Amniotic epithelial cell (primary cell): ENCODE measurements around the gene ANTXR2.
"Not testable (repeated sequence)": the region's sequence is repeated elsewhere in the genome, so short reads cannot be mapped to it uniquely, and the experiment has no call there.

Source experiments
- DNase-seq: peaks from one replicate; pipeline ENCODE4 v3.0.0-alpha.2; 2010; ENCODE audit warnings: low read depth

The ANTXR2 gene

GRCh38 chr4:80024335-80024734, 48.7 kb downstream of the ANTXR2 start:
- no peak for DNase-seq

- no peak for DNase-seq
Observed at GRCh38 chr4:80022282-80022681, 50.7 kb downstream of the ANTXR2 start.

- peak; percentile 90 for DNase-seq
Observed at GRCh38 chr4:80017125-80017854, 55.7 kb downstream of the ANTXR2 start.

GRCh38 chr4:80016506-80016905, 56.5 kb downstream of the ANTXR2 start:
- DNase-seq, result peak; percentile 52

- no peak for DNase-seq
Observed at GRCh38 chr4:80015407-80016189, 57.4 kb downstream of the ANTXR2 start.

GRCh38 chr4:80014531-80014930, 58.5 kb downstream of the ANTXR2 start:
- peak; percentile 82 for DNase-seq

- no peak for DNase-seq
Observed at GRCh38 chr4:80012291-80012690, 60.7 kb downstream of the ANTXR2 start.

GRCh38 chr4:80011636-80012236, 61.3 kb downstream of the ANTXR2 start:
- DNase-seq, result peak; percentile 46

- DNase-seq, result no peak
Observed at GRCh38 chr4:80010316-80010715, 62.7 kb downstream of the ANTXR2 start.

GRCh38 chr4:80009806-80010205, 63.2 kb downstream of the ANTXR2 start:
- no peak for DNase-seq

- peak; percentile 64 for DNase-seq
Observed at GRCh38 chr4:80008971-80009370, 64.1 kb downstream of the ANTXR2 start.

- DNase-seq, result no peak
Observed at GRCh38 chr4:80008351-80008750, 64.7 kb downstream of the ANTXR2 start.

- DNase-seq, result no peak
Observed at GRCh38 chr4:80007745-80008149, 65.3 kb downstream of the ANTXR2 start.

- DNase-seq, result peak; percentile 88
Observed at GRCh38 chr4:80006935-80007744, 65.9 kb downstream of the ANTXR2 start.

- peak; percentile 58 for DNase-seq
Observed at GRCh38 chr4:80005863-80006262, 67.2 kb downstream of the ANTXR2 start.

- DNase-seq, result no peak
Observed at GRCh38 chr4:80004319-80004718, 68.7 kb downstream of the ANTXR2 start.

GRCh38 chr4:80002559-80002958, 70.5 kb downstream of the ANTXR2 start:
- DNase-seq, result not testable (repeated sequence)

- DNase-seq, result not testable (repeated sequence)
Observed at GRCh38 chr4:79999048-79999447, 74.0 kb downstream of the ANTXR2 start.

GRCh38 chr4:79998201-79998600, 74.8 kb downstream of the ANTXR2 start:
- DNase-seq, result no peak

GRCh38 chr4:79996851-79997250, 76.2 kb downstream of the ANTXR2 start:
- DNase-seq, result no peak

- no peak for DNase-seq
Observed at GRCh38 chr4:79993476-79993875, 79.6 kb downstream of the ANTXR2 start.

- no peak for DNase-seq
Observed at GRCh38 chr4:79991601-79992000, 81.4 kb downstream of the ANTXR2 start.
